GM23338 (cell line): ENCODE results near the gene DAAM2. TPM values are rescaled to one million over a fixed set of nuclear protein-coding genes. Genes with fewer than 3 reads are reported as not detected.
A peak's percentile ranks its signal among the peaks of the same experiment; 100 is the strongest.

Source experiments
- ATAC-seq: fragments of 200-7000 bp; cut with Tn5 transposase; 3 replicates; pipeline ENCODE4 v1.9.1; 2020
- DNase-seq: peaks from one replicate; pipeline ENCODE4 v3.0.0-alpha.2; 2015; ENCODE audit warnings: low spot score
- H2AFZ ChIP-seq: fragments of 200-600 bp; sonication (generic); 2 replicates; pipeline ENCODE4 v1.8.0; 2016; ENCODE audit warnings: antibody characterized with exemption, mild to moderate bottlenecking, moderate library complexity
- H3F3A ChIP-seq: fragments of 200-600 bp; sonication (generic); replicated peaks from 2 replicates; pipeline ENCODE4 v1.8.0; 2017; ENCODE audit warnings: antibody characterized with exemption, mixed run types, low read depth
- H3K27ac ChIP-seq: fragments of 200-600 bp; sonication (generic); 2 replicates; pipeline ENCODE4 v1.6.1; 2016; ENCODE audit warnings: low read depth
- H3K27me3 ChIP-seq: fragments of 200-600 bp; sonication (generic); 2 replicates; pipeline ENCODE4 v1.8.0; 2016; ENCODE audit warnings: mild to moderate bottlenecking, mixed run types, moderate library complexity; ENCODE audit not compliant: insufficient read depth
- H3K36me3 ChIP-seq: fragments of 200-600 bp; sonication (generic); 2 replicates; pipeline ENCODE4 v1.8.0; 2016; ENCODE audit warnings: mild to moderate bottlenecking; ENCODE audit not compliant: insufficient read depth
- H3K4me1 ChIP-seq: fragments of 200-600 bp; sonication (generic); 2 replicates; pipeline ENCODE4 v1.8.0; 2016; ENCODE audit warnings: mild to moderate bottlenecking, moderate library complexity; ENCODE audit not compliant: insufficient read depth
- H3K4me2 ChIP-seq: fragments of 200-600 bp; sonication (generic); 2 replicates; pipeline ENCODE4 v1.7.1; 2017; ENCODE audit warnings: mixed run types
- H3K4me3 ChIP-seq: fragments of 200-600 bp; sonication (generic); 2 replicates; pipeline ENCODE4 v1.6.1; 2016; ENCODE audit warnings: mixed run types
- H3K79me2 ChIP-seq: fragments of 200-600 bp; sonication (generic); replicated peaks from 2 replicates; pipeline ENCODE4 v1.8.0; 2017; ENCODE audit warnings: mild to moderate bottlenecking; ENCODE audit not compliant: insufficient read depth
- H3K9me2 ChIP-seq: fragments of 200-600 bp; sonication (generic); 2 replicates; pipeline ENCODE4 v1.8.0; 2017; ENCODE audit not compliant: insufficient read depth
- H4K20me1 ChIP-seq: fragments of 200-600 bp; sonication (generic); replicated peaks from 2 replicates; pipeline ENCODE4 v1.8.0; 2017; ENCODE audit warnings: mild to moderate bottlenecking; ENCODE audit not compliant: insufficient read depth
- H3K27ac Mint-ChIP-seq: 2 replicates; pipeline ENCODE4 v1.8.0; 2020; ENCODE audit warnings: inconsistent platforms, mild to moderate bottlenecking, moderate library complexity, mixed read lengths
- H3K27me3 Mint-ChIP-seq: 3 replicates; pipeline ENCODE4 v1.8.0; 2022; ENCODE audit warnings: low read depth, mild to moderate bottlenecking, moderate library complexity, mixed read lengths, inconsistent platforms; ENCODE audit not compliant: insufficient read depth, poor library complexity
- H3K36me3 Mint-ChIP-seq: 3 replicates; pipeline ENCODE4 v1.8.0; 2021; ENCODE audit warnings: low read depth, mild to moderate bottlenecking, inconsistent platforms, moderate library complexity, mixed read lengths
- H3K4me1 Mint-ChIP-seq: 3 replicates; pipeline ENCODE4 v1.8.0; 2020; ENCODE audit warnings: mild to moderate bottlenecking, inconsistent platforms, mixed read lengths
- H3K4me3 Mint-ChIP-seq: 3 replicates; pipeline ENCODE4 v1.8.0; 2021; ENCODE audit warnings: moderate library complexity, mild to moderate bottlenecking, inconsistent platforms, mixed read lengths
- H3K9me3 Mint-ChIP-seq: 3 replicates; pipeline ENCODE4 v1.8.0; 2020; ENCODE audit warnings: moderate library complexity, mild to moderate bottlenecking, inconsistent platforms, mixed read lengths
- CREB1 ChIP-seq: fragments of 250-450 bp; sonication (Bioruptor Pico); IDR thresholded peaks from 2 replicates; pipeline ENCODE4 v1.5.0; 2020; ENCODE audit warnings: low read depth, mild to moderate bottlenecking, moderate library complexity
- CTCF ChIP-seq, 2 experiments: fragments of 200-600 bp in 1 of 2; sonication (generic) in 1 of 2; conservative IDR thresholded peaks; 2 replicates each; pipeline versions ENCODE4 v1.5.1 to v1.6.1; 2016 to 2017; ENCODE audit warnings: antibody characterized with exemption in 2 of 2, low read depth in 2 of 2, mild to moderate bottlenecking in 2 of 2, moderate library complexity in 1 of 2
- ETS1 ChIP-seq: IDR thresholded peaks from 2 replicates; pipeline ENCODE4 v1.6.1; 2016; ENCODE audit warnings: antibody characterized with exemption
- EZH2 ChIP-seq: fragments of 200-600 bp; sonication (generic); IDR thresholded peaks from one replicate; pipeline ENCODE4 v1.8.0; 2017; ENCODE audit warnings: antibody characterized with exemption, mild to moderate bottlenecking, low read depth; ENCODE audit not compliant: unreplicated experiment
- JUNB ChIP-seq: IDR thresholded peaks from one replicate; pipeline ENCODE4 v1.6.1; 2016; ENCODE audit warnings: antibody characterized with exemption; ENCODE audit not compliant: unreplicated experiment
- POLR2AphosphoS5 ChIP-seq: IDR thresholded peaks from 2 replicates; pipeline ENCODE4 v1.6.1; 2016; ENCODE audit warnings: antibody characterized with exemption, low read depth
- STAT1 ChIP-seq: IDR thresholded peaks from one replicate; pipeline ENCODE4 v1.6.1; 2016; ENCODE audit warnings: antibody characterized with exemption; ENCODE audit not compliant: unreplicated experiment
- ZNF114 ChIP-seq: fragments of 250-450 bp; sonication (Bioruptor Pico); IDR thresholded peaks from 2 replicates; pipeline ENCODE4 v1.5.0; 2020; ENCODE audit warnings: mild to moderate bottlenecking, moderate library complexity
- ZNF331 ChIP-seq: fragments of 250-450 bp; sonication (Bioruptor Pico); IDR thresholded peaks from 2 replicates; pipeline ENCODE4 v1.5.0; 2020; ENCODE audit warnings: low read depth, mild to moderate bottlenecking, moderate library complexity
- ZNF462 ChIP-seq: fragments of 250-450 bp; sonication (Bioruptor Pico); IDR thresholded peaks from 2 replicates; pipeline ENCODE4 v1.5.0; 2020; ENCODE audit warnings: mild to moderate bottlenecking, moderate library complexity
- polyA plus RNA-seq: library from polyadenylated mRNA; unstranded; fragments of >200 nt; fragmentation: Nextera tagmentation; extraction: Ambion mirVana; gene quantifications from 2 replicates; pipeline ENCODE4 v1.2.1, GENCODE V29; 2016
- total RNA-seq: library from RNA; depleted of rRNA; stranded (reverse); fragments of >200 nt; shearing (Covaris generic); gene quantifications from 2 replicates; pipeline ENCODE4 v1.2.3, GENCODE V29; 2014

The DAAM2 gene
- total and polyA plus RNA-seq, 2 experiments from 2014 or later: 1.4 to 4.9 TPM

- ATAC-seq (no peak), DNase-seq (peak; percentile 17)
- no peaks in the 10 kb centered on the region for H3K36me3 ChIP-seq
- Mint-ChIP-seq H3K36me3 (no peaks in the 10 kb centered on the region), H3K4me3 (no peak overlapping the region), H3K9me3 (no peaks in the 10 kb centered on the region; the same call in 2 of the 3 replicates), H3K27me3 (peaks cover 6% of the 10 kb centered on the region), H3K4me1 (peaks cover 32% of the 10 kb centered on the region), H3K27ac (no peak overlapping the region)
- H2AFZ ChIP-seq: no peak overlapping the region
- no peaks in the 10 kb centered on the region for H4K20me1 ChIP-seq
- H3K4me1 ChIP-seq: peaks cover 10% of the 10 kb centered on the region; the same call in 1 of the 2 replicates
- TF ChIP-seq ZNF462 (CRISPR knock-in tag) (no peak), EZH2 (no peak), STAT1 (no peak), CTCF (conservative IDR thresholded peaks at IDR 0.05; ENCODE audit: low read depth in 2 of 2) (no peak), POLR2AphosphoS5 (no peak), ETS1 (no peak), ZNF331 (CRISPR knock-in tag) (no peak), ZNF114 (CRISPR knock-in tag) (no peak), CREB1 (CRISPR knock-in tag) (no peak), JUNB (no peak)
- no peaks in the 10 kb centered on the region for H3K9me2 ChIP-seq
- H3K4me3 ChIP-seq: no peak overlapping the region
- H3K27me3 ChIP-seq: no peaks in the 10 kb centered on the region
- H3K79me2 ChIP-seq: no peaks in the 10 kb centered on the region
- no peaks in the 10 kb centered on the region for H3F3A ChIP-seq
- 0 out of 2 replicates have a peak overlapping the region, but pooled peaks have one; percentile 32 for H3K4me2 ChIP-seq
- no peak overlapping the region for H3K27ac ChIP-seq
Measured at GRCh38 chr6:39821742-39822532, 29.8 kb downstream of the DAAM2 start.
